HT-29 (cell line): ENCODE results near the gene RAB3D. TPM values are rescaled to one million over a fixed set of nuclear protein-coding genes. Genes with fewer than 3 reads are reported as not detected.
A peak's percentile ranks its signal among the peaks of the same experiment; 100 is the strongest.
"Not testable (repeated sequence)": the region's sequence is repeated elsewhere in the genome, so short reads cannot be mapped to it uniquely, and the experiment has no call there.

ENCODE experiments used
- DNase-seq: peaks from one replicate; pipeline ENCODE4 v3.0.0-alpha.2; 2015; ENCODE audit warnings: low spot score
- total RNA-seq: library from RNA; depleted of rRNA; stranded (reverse); fragments of >200 nt; shearing (Covaris generic); gene quantifications from 2 replicates; pipeline ENCODE4 v1.2.3, GENCODE V29; 2014

RAB3D gene
- total RNA-seq, 1 experiment from 2014 or later, result 17.5 TPM

DNA sequence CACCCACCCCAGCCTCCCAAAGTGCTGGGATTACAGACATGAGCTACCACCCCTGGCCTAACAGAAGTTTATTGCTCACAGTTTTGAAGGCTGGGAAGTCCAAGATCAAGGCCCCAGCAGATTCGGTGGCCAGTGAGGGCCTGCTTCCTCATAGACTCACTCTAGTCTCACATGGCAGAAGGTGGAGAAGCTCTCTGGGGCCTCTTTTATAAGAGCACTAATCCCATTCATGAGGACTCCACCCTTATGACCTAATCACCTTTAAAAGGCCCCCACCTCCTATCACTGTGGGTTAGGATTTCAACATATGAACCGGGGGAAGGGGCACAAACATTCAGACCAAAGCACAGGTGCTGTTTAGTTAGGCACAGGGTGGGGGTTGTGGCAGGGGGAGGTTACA is 28.1 kb upstream of the RAB3D start:
- DNase-seq, result no peak

DNA sequence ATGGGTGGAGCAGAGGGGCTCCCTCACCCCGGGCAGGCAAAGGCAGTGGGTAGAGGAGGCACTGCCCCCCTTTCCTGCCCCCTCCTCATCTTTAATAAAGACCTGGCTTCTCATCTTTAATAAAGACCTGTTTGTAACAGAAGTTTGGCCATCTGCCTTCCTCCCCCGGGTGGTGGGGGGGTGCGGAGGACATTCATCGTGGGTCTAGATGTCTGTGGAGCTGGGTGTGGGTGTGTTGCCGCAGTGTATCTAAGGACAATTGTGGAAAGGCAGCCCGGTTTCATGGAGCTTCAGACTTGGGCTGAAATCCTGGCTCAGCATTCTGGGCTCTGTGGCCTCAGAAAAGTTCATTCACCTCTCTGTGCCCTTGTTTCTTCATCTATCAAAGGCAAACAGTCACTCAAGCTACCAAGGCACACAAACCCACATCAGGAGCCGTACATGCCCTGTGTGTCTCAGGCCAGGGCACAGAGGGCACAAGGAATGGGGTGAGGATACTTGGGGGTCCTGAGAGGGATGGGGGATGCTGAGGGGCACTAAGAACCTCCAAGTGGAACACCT is 26.2 kb upstream of the RAB3D start:
- no peak for DNase-seq

DNA sequence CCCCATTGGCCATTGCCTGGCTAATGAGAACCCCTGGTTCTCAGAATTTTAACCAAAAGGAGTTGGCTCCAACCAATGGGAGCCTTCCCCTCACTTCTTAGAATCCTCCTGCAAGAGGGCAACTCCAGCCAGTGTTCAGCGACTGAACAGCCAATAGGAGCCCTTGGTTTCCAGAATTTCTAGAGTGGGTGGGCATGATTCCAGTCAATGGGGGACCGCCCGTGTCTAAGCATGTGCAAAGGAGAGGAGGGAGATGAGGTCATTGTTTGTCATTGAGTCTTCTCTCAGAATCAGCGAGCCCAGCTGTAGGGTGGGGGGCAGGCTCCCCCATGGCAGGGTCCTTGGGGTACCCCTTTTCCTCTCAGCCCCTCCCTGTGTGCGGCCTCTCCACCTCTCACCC is 25.5 kb upstream of the RAB3D start:
- no peak for DNase-seq

DNA sequence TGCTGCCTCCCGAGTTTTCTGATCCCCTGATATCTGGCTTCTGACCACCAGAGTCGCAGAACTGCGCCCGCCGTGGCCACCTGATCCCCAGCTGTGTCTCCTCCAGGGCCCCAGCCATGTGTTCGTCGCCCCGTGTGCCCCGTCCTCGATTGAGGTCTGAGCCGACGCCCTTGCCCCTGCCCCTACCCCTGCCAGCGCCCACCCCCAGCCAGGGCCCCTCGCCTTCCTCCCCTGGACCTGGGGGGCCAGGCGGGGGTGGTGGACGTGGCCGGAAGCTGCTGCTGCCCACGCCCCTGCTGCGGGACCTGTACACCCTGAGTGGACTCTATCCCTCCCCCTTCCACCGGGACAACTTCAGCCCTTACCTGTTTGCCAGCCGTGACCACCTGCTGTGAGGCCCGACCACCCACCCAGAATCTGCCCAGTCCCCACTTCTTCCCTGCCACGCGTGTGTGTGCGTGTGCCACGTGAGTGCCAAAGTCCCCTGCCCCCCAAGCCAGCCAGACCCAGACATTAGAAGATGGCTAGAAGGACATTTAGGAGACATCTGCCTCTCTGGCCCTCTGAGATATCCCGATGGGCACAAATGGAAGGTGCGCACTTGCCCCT is 24.9 kb upstream of the RAB3D start:
- DNase-seq, result no peak

DNA sequence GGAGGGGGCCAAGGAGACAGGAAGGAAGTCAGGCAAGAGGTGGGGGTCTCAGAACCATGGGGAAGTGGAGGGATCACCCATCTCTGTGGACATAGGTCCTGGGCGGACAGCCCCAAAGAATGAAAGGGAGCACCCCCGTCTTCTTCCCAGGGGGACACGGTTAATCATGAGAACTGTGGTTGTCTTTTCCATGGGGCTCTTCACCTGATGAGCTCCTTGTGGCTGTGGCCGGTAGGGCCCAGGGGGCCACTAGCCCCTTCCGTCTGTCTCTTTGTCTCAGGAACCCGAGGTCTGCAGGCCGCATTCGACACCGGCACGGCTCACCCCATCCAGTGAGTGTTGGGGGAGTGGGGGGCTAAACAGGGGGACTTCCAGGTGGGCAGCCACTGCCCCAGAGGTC is 24.4 kb upstream of the RAB3D start:
- no peak for DNase-seq

DNA sequence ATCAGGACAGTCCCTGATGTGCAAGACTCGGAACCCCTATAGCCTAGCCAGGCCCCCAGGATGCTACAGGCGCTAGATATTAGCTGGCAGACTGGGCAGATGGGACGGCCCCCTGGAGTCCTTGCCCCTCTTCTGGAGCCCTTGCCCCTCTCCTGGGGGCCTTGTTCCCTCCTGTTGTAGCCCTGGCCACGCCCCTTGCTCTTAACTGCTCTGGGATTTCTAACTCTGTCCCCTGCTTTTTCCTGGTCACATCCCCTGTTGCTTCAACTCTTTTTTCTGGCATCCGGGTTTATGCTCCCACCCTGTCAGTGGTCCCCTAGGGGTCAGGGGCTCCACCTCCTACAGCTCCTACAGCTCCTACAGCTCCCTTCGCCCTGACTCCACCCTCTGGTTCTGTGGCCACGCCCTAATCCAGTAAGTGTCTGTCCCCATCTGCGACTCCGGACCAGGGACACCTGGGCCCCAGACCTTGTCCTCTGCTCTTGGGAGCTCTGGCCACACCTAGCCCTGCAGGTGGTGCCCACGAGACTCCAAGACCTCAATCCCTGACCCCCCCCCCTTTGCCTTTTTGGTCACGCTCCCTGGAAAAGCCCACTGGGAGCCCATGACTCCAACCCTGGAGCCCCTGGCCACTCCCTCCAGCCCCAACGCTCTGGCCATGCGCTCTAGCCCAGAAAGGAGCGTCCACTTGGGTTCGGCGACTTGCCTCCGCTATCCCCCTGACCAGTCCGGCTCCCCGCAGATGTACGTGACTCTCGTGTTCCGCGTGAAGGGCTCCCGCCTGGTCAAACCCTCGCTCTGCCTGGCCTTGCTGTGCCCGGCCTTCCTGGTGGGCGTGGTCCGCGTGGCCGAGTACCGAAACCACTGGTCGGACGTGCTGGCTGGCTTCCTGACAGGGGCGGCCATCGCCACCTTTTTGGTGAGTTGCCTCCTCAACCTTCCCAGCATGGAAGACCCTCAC is 22.6 kb upstream of the RAB3D start:
- DNase-seq, result no peak

DNA sequence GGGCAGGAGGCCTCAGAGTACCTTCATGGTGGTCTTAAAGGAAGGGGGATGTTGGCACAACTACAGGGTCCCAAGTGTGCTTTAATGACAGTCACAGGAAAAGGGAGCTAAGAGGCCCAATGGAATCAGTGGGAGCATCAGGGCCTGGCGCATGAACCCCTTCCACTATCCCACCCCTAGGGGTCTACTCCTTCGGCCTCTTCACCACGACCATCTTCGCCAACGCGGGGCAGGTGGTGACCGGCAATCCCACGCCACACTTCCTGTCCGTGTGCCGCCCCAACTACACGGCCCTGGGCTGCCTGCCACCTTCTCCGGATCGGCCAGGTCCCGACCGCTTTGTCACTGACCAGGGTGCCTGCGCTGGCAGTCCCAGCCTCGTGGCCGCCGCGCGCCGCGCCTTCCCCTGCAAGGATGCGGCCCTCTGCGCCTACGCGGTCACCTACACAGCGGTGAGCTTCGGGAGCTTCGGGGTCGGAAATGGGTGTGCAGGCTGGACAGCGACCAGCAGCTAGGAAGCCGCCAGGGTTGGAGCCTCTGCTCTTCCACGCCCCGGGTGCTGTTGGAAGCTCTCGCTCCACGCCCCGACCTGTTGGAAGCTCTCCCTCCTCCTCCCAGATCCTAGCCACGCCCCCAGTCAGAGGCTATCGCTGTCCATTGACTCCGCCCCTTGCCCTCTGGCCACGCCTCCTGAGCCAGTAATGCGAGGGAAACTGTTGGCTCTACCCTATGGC is 21.7 kb upstream of the RAB3D start:
- DNase-seq, result peak; percentile 57

DNA sequence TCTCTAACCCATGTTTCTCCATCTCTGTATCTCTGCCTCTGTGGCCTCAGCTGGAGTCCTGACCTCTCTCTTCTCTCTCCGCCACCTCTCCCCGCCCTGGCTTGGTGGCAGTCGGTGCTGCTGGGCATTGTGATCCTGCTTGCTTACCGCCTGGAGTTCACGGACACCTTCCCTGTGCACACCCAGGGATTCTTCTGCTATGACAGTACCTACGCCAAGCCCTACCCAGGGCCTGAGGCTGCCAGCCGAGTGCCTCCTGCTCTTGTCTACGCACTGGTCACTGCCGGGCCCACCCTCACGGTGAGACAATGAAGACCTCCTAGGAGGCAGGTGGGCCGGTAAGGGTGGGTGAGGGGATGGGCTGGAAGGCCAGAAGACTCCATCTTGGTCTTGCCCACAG is 20.0 kb upstream of the RAB3D start:
- no peak for DNase-seq

DNA sequence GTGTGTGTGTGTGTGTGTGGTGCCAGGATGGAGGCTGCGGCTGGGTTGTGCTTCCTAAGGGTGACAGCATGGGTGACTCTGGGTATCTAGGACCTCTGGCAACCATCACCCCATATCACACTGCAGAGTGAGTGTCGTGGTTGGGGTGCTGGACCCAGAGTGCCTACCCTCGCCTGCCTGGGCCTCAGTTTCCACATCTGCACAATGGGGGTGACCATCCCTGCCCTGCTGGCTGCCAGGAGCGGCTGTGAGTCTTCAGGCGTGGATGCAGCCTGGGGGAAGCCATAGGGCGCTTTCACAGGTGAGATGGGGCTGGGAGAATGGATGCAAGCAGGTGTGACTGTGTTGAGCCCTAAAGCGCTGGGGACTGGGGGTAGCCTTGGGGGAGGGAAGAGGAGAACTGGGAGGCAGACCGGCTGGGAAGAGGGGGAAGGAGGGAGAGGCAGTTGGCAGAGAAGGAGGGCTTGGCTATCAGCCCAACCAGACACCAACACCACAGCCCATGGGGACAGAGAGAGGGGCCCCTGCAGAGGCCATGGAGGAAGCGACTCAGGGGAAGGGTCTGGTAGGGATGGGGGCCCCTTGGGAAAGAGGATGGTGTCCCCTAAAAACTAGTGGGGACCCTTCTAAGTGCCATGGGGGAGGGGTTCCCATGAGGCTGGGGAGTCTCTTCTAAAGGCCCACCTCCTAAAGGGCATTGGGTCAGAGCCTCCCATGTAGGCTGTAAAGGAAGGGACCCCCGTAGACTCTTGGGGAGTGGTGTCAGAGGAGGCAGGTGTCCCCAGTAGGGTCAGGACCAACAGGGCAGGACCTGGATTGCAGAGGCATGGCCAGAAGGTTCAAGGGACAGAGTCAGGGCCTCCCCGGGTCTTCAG is 17.5 kb upstream of the RAB3D start:
- DNase-seq, result no peak

DNA sequence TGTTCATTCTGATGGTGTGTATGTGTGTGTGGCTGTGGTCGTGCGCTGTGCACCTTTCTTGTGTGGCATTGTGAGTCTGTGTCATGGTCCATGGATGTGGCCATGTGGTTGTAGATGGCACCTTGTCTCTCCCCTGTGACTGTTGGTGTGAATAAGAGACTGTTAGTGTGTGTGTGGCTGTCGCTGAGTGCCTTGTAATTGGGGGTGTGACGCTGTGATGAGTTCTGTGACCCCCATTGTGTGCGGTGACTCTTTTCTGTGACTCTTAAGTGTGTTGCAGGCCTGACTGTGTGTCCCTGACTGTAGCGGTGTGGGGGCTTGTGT is 16.6 kb upstream of the RAB3D start:
- no peak for DNase-seq

DNA sequence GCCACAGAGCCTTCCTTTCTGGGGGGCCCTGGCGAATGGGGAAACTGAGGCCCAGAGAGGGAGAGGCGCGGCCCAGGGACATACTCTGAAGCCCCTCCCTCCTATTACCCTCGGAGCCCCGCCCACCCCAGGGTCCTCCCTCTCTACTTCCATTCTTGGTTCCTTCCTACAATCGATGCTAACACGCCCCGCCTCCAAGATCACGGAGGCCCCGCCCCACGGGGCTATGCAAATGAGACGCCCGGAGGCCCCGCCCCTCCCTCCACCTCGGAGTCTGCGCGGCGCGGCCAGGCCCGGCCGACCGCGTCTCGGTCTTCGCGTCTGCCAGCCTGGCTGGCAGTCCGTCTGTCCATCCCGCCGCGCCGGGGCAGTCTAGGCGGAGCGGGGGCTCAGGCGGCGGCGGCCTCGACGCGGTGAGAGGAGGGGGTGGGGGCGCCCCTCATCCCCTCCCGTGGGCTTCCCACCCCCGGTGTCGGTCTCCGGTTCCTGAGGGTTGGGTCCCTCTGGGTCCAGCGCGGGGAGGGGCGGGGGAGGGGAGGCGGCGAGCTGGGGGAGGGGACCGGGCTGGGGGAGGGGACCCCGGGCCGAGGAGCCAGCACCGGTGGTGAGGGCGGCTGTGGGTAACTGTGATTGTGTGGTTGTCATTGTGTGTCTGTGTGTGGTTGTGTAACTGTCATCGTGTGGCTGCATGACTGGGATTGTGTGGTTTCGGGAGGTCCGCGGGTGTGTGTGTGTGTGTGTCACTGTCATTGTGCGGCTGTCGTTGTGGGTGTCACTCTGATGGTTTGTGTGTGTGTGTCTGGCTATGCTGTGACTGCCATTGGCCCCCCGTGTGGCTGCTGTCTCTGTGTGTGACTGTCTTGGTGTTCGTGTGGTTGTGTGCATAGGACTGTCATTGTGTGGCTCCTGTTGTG is 16.0 kb upstream of the RAB3D start, which contains the start of gene PLPPR2:
TSS of gene PLPPR2 (plus strand) at position 273 of the 914 bp plus-strand sequence. CDS start 2,242 bp downstream, outside the sequence.
- peak; percentile 67 for DNase-seq

DNA sequence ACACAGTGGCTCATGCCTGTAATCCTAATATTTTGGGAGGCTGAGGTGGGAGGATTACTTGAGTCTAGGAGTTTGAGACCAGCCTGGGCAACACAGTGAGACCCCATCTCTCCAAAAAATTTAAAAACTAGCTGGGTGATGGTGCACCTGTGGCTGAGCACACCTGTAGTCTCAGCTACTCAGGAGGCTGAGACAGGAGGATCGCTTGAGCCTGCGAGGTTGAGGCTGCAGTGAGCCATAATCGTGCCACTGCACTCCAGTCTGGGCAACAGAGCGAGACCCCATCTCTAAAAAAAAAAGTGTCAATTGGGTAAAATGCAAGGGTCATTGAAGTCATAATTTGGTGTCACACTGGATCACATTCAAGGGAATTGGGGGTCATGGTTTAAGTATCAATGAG is 14.6 kb upstream of the RAB3D start:
- not testable (repeated sequence) for DNase-seq

DNA sequence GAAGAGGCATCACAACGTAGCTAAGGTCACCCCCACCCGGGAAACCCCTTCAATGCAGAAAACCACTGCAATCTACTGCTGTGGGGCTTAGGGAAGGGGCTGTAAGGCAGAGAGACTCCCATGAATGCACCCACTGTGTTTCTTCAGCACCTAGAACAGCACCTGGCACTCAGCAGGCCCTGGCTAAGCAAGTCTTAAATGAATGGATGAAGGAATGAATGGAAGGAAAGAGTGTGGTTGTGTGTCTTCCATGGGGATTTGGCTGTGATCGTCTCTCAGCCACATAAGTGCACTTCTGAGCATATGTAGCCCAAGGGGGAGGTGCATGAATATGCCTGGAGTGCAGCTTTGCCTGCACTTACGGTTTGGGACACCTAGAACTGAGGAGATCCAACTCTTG is 9.7 kb upstream of the RAB3D start:
- no peak for DNase-seq

DNA sequence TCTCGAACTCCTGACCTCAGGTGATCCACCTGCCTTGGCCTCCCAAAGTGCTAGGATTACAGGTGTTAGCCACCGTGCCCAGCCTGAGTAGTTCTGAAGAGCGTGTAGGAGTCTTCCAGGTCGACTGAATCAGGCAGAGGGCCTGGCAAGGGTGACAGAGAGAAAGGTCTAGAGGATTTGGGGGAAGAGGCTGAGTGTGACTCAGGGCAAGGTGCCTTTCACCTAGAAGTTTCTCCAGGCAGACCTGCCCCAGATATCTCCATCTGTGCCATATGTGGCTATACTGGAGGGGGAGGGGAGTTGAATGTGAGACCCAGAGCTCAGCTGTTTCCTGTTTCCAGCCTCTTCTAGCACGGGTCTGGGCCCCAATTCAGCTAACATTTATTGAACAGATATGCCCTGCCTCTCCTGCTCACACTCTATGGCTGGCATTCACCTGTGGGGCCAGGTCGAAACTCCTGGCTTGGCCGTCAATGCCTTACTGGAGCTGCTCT is 8.1 kb upstream of the RAB3D start:
- no peak for DNase-seq

DNA sequence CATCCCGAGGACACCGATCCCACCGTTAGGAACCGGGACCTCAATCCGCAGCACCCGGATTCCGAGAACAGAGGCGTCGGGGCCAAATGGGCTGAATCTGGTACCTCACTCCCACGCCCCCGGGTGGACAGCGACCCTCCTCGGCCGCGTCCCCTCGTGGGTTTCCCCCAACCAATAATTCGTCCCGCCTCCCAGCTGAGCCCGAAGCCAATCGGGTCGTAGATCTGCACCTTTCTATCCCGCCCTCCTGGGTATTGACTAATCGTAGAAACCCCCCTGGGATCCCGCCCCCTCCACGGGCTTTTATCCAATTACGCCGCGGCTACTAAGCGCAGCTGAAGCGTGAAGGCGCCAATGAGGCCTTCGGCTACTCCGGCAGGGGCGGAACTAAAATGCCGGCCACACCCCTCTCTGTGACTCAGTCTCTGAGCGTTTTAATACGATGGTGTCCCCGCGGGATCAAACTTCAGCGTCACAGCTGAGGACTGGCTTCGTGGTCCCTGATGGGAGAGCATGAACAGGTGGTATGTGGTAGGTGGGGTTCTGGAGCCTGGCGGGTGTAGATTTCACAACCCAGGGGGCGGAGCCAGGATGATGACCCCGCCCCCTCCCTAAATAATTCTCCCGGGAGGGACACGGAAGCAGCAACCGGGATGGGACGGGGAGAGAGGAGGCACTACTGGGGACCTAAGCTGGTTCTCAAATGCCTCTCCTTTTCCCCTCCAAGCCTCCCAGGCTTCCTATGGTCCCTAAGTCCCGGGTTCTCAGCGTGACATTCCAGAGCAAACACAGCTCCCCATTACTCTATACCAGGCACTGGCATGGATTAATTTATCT is 6.9 kb upstream of the RAB3D start, which contains the start of the genes CCDC159 and TMEM205:
TSS of gene CCDC159 (plus strand) at position 416 of the 837 bp plus-strand sequence. CDS start at position 504, 88 bp downstream.
TSS of gene TMEM205 (minus strand) at position 165 of the 837 bp plus-strand sequence. CDS start 649 bp downstream, outside the sequence.
- DNase-seq, result peak; percentile 96

DNA sequence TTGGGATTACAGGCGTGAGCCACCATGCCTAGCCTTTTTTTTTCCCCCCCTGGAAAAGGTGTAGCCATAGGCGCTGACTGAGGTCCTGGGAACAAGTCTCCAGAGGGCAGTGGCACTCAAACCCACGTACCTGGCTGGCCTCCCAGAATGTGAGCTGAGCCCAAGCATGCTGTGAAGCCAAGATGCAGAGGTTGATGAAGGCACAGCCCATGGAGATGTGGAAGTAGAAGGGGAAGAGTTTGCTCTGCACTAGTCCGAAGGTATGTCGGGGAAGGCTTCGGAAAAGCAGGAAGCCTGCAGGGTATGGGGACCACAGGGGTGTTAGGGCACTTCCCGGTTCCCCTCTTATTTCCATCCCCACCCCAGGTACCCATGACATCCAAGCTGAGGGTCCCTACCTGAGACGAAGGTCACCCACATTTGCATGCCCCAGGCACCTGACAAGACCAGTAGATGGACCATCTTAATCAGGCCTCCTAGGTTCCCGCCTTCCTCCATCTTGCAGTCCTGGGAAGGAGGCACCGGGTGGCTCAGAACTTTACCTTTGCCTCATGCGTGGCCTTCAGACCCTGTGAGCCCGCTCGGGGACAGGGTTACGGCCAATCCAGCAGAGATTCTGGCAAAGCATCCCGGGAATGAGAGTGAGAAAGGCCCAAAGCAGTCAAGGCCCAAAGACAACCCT is 5.8 kb upstream of the RAB3D start:
- DNase-seq, result peak; percentile 12

DNA sequence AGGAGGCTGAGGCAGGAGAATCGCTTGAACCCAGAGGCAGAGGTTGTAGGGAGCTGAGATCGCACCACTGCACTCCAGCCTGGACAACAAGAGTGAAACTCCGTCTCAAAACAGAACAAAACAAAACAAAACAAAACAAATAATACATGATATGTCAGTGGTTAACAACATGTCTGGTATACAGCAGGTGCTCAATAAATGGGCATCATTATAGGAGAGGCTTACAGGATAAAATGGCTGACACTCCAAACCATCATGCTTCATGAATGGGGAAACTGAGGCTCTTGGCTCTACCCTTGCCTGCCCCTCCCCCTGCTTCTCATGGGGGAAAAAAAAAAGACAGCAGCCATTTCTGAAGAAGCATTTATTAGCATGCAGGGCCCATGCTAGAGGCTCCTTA is 3.0 kb upstream of the RAB3D start:
- DNase-seq, result no peak

DNA sequence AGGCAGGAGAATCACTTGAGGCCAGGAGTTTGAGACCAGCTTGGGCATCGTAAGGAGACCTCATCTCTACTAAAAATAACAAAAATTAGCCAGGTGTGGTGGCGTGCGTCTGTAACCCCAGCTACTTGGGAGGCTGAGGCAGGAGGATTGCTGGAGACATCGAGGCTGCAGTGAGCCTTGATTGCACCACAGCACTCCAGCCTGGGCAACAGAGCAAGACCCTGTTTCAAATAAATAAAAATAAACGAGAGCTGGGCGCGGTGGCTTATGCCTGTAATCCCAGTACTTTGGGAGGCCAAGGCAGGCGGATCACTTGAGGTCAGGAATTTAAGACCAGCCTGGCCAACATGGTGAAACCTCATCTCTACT is 626 bp upstream of the RAB3D start:
- DNase-seq, result not testable (repeated sequence)
